Cardiac fibroblast (primary cell): ENCODE results near the gene FAM222B.

Experiments
- DNase-seq, 2 donors: peaks; one replicate each; pipeline versions ENCODE4 v3.0.0 to v3.0.0-alpha.2; 2010; ENCODE audit warnings: low read depth in 2 of 2
- H3K4me3 ChIP-seq, 2 donors: replicated peaks in 1 of 2; 1 replicate in 1 of 2; 2 replicates in 1 of 2; pipeline ENCODE4 v1.5.1; 2011; ENCODE audit warnings: low read depth in 2 of 2, low read length in 2 of 2, mild to moderate bottlenecking in 2 of 2, moderate library complexity in 1 of 2
- CTCF ChIP-seq: IDR thresholded peaks from one replicate; pipeline ENCODE4 v1.5.1; 2011; ENCODE audit warnings: low read depth, mild to moderate bottlenecking, low read length, inconsistent platforms

FAM222B gene

DNA sequence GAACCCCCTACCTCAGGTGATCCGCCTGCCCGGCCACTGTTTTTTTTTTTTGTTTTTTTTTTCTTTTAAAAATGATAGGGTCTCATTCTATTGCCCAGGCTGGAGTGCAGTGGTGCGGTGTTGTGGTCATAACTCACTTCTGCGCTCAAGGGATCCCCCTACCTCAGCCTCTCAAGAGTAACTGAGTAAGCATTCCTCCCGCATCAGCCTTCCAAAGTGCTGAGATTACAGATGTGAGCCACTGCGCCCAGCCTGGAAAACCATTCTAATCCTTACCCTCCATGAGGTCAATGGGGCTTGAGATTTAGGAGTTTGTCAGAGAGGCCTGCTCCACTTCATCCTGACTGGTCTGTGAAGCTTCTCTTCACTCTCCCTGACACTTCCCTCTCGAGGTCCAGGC, 24.7 kb upstream of the FAM222B start:
- no peak for DNase-seq
- H3K4me3 ChIP-seq = no peak overlapping the region
- no peak for TF ChIP-seq CTCF

DNA sequence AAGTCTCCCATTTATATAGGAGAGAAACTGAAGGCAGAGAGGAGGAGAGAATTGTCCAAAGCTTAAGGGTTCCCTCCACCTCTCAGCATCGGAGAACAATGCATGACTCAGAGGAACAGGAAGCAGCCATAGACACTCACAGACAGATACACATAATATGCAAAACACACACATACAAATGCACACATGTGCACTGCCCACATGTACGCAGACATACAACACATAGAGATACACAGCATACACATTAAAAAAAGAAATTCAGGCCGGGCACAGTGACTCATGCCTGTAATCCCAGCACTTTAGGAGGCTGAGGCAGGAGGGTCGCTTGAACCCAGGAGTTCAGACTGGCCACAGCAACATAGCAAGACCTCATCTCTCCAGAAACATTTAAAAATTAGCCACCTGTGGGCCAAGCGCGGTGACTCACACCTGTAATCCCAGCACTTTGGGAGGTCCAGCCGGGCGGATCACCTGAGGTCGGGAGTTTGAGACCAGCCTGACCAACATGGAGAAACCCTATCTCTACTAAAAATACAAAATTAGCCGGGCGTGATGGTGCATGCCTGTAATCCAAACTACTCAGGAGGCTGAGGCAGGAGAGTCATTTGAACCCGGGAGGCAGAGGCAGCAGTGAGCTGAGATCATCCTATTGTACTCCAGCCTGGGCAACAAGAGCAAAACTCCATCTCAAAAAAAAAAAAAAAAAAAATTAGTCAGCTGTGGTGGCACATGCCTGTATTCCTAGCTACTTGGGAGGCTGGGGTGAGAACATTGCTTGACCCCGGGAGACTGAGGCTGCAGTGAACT, 23.6 kb upstream of the FAM222B start:
- DNase-seq = peak; percentile 52 to 62
- TF ChIP-seq CTCF = no peak
- H3K4me3 ChIP-seq = no peak overlapping the region

GRCh38 chr17:28864991-28865849, 22.6 kb upstream of the FAM222B start:
- no peak overlapping the region for H3K4me3 ChIP-seq
- no peak for DNase-seq
- no peak for TF ChIP-seq CTCF

DNA sequence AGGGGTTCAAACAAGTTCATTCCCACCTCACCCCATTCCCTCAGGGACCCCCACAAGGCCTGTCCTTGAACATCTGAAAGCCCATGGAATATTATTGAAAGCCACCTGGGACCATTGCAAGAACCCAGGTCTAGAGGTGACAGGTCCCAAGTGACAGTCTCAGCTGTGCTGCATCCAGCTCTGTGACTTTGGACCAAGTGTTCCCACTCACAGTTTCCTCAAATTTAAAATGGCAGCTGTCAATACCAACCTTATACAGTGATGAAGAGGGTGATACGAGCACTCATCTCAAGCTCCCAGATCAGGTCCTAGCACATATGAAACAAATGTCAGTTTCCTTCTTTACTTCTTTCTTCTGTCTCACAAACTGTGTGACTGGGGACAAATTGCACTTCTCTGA, 21.4 kb upstream of the FAM222B start:
- TF ChIP-seq CTCF = no peak
- no peak overlapping the region for H3K4me3 ChIP-seq
- DNase-seq = no peak

DNA sequence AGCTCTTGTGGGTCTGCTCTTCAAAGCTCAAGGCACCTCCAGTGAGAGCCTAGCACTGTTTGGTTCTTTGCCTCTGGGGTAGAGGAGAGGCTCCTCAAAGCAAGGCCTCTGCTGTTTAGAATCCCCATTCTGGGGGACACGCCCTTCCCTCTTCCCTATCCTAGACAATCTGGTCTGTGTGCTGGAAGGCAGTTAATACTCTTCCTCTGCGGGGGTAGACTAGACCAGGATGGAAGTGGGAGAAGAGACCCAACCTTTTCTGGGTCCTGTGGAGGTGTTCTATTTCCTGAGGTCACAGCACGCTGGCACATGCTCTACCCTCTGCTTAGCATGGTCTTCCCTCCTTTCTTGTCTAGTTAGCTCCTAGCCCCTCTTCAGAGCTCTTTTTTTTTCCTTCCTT, 20.0 kb upstream of the FAM222B start:
- TF ChIP-seq CTCF = no peak
- H3K4me3 ChIP-seq = no peak overlapping the region
- DNase-seq = no peak

- no peak for TF ChIP-seq CTCF
- DNase-seq = no peak
- no peak overlapping the region for H3K4me3 ChIP-seq
These were observed 19.0 kb upstream of the FAM222B start for GRCh38 chr17:28861393-28862203.
